ENCODE measurements around the gene STIM1. TPM values are rescaled to one million over a fixed set of nuclear protein-coding genes. Genes with fewer than 3 reads are reported as not detected.

STIM1 gene
- total and polyA plus RNA-seq, 10 of the 15 experiments (the other 5 are each of a cell fraction or from before 2014, with no cell fraction given): 8.6 to 57.7 (median 29.3) TPM

- TF ChIP-seq, protein P1, sequence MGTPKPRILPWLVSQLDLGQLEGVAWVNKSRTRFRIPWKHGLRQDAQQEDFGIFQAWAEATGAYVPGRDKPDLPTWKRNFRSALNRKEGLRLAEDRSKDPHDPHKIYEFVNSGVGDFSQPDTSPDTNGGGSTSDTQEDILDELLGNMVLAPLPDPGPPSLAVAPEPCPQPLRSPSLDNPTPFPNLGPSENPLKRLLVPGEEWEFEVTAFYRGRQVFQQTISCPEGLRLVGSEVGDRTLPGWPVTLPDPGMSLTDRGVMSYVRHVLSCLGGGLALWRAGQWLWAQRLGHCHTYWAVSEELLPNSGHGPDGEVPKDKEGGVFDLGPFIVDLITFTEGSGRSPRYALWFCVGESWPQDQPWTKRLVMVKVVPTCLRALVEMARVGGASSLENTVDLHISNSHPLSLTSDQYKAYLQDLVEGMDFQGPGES (IDR thresholded peaks at IDR 0.05): no peak
Observed at GRCh38 chr11:4071914-4072313, 216.4 kb downstream of the STIM1 start (continued).

- ChIA-PET RAD21 (ENCODE audit: unreplicated experiment) (interaction anchor here (0.8 to 20.6 kb wide), 39 partner anchors 9 to 277 kb away, joined by 3 to 605 read pairs (median 5); partner anchors contain the start of genes PGAP2, RHOG and STIM1), POLR2A (interaction anchor here (0.6 to 3.7 kb wide), 12 partner anchors 9 to 264 kb away, joined by 3 to 39 read pairs (median 4); partner anchors contain the start of genes PGAP2, RHOG and STIM1), CTCF (interaction anchor here (0.7 to 13.4 kb wide), 63 partner anchors 9 to 459 kb away, joined by 3 to 979 read pairs (median 6); partner anchors contain the start of genes PGAP2, RHOG and STIM1), SMC1A (ENCODE audit: uncharacterized antibody, unreplicated experiment) (interaction anchor here (0.7 to 21.1 kb wide), 57 partner anchors 9 to 390 kb away, joined by 3 to 805 read pairs (median 5); partner anchors contain the start of genes PGAP2, RHOG and STIM1)
- Histone ChIP-seq H3K79me2 (ENCODE audit: control insufficient read depth, insufficient read depth, low read length) (no peaks in the 10 kb centered on the region), H3K4me1 (ENCODE audit: control insufficient read depth, insufficient read depth, low read length) (no peaks in the 10 kb centered on the region), H3K27me3 (replicated peaks in 1 of 2; ENCODE audit: control insufficient read depth in 2 of 2, insufficient read depth in 2 of 2, low read length in 1 of 2) (no peaks in the 10 kb centered on the region), H3K36me3 (ENCODE audit: control insufficient read depth in 2 of 2, insufficient read depth in 2 of 2, low read length in 1 of 2) (peaks cover 4 to 5% of the 10 kb centered on the region in 2 experiments; a peak in 1 of 4 replicates), H4K20me1 (ENCODE audit: control insufficient read depth, insufficient read depth) (no peaks in the 10 kb centered on the region), H3K27ac (ENCODE audit: control insufficient read depth, insufficient read depth) (no peak overlapping the region), H3K9ac (ENCODE audit: control insufficient read depth, insufficient read depth, low read length) (no peak overlapping the region), H3K4me3 (no peak overlapping the region), H3K4me2 (ENCODE audit: control insufficient read depth, insufficient read depth) (no peak overlapping the region), H3K9me3 (replicated peaks; ENCODE audit: control insufficient read depth, insufficient read depth, low read length) (no peaks in the 10 kb centered on the region), H2AFZ (ENCODE audit: control insufficient read depth, low read depth, low read length) (no peak overlapping the region)
- BruUV-seq (replicated peaks): no TSS peak
- in situ Hi-C loops (cut with MboI): no loop called here
- 13% methylated on average over 4 of the region's 4 CpGs for WGBS (ENCODE audit: insufficient coverage, insufficient replicate concordance, low lambda C conversion rate, missing lambda C conversion rate)
- DNase-seq (ENCODE audit: low read depth, low spot score) (peak; percentile 51), FAIRE-seq (peak; percentile 94), ATAC-seq (peak; percentile 95)
- intact Hi-C loops (cut with micrococcal nuclease; ENCODE audit: unreplicated experiment): loop anchor here (1.0 kb wide), 2 partner anchors 223 to 248 kb away; no protein-coding TSS in a partner anchor
- no peak for TF ChIP-seq EGR1 (IDR thresholded peaks at IDR 0.05; ENCODE audit: borderline replicate concordance in 1 of 2, low read depth in 2 of 2, low read length in 2 of 2)
- TF ChIP-seq, protein P2, sequence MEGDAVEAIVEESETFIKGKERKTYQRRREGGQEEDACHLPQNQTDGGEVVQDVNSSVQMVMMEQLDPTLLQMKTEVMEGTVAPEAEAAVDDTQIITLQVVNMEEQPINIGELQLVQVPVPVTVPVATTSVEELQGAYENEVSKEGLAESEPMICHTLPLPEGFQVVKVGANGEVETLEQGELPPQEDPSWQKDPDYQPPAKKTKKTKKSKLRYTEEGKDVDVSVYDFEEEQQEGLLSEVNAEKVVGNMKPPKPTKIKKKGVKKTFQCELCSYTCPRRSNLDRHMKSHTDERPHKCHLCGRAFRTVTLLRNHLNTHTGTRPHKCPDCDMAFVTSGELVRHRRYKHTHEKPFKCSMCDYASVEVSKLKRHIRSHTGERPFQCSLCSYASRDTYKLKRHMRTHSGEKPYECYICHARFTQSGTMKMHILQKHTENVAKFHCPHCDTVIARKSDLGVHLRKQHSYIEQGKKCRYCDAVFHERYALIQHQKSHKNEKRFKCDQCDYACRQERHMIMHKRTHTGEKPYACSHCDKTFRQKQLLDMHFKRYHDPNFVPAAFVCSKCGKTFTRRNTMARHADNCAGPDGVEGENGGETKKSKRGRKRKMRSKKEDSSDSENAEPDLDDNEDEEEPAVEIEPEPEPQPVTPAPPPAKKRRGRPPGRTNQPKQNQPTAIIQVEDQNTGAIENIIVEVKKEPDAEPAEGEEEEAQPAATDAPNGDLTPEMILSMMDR (IDR thresholded peaks at IDR 0.05 in 2 of 3, conservative IDR thresholded peaks at IDR 0.05 in 1 of 3; ENCODE audit: control insufficient read depth in 2 of 3, extremely low read depth in 1 of 3, insufficient read depth in 1 of 3, low read depth in 3 of 3, low read length in 3 of 3): peak; percentile 75 to 95 (median 83)
- no peak for TF ChIP-seq SREBF1 (IDR thresholded peaks at IDR 0.05; ENCODE audit: low read length)
- TF ChIP-seq CHD2 (IDR thresholded peaks at IDR 0.05; ENCODE audit: borderline replicate concordance, low read depth, low read length): no peak
- TF ChIP-seq, protein P3, sequence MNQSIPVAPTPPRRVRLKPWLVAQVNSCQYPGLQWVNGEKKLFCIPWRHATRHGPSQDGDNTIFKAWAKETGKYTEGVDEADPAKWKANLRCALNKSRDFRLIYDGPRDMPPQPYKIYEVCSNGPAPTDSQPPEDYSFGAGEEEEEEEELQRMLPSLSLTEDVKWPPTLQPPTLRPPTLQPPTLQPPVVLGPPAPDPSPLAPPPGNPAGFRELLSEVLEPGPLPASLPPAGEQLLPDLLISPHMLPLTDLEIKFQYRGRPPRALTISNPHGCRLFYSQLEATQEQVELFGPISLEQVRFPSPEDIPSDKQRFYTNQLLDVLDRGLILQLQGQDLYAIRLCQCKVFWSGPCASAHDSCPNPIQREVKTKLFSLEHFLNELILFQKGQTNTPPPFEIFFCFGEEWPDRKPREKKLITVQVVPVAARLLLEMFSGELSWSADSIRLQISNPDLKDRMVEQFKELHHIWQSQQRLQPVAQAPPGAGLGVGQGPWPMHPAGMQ (IDR thresholded peaks at IDR 0.05; ENCODE audit: borderline replicate concordance): no peak
- TF ChIP-seq ZNF24 (IDR thresholded peaks at IDR 0.05): 0 out of 2 replicates have a peak, but pooled peaks have one; percentile 12
- TF ChIP-seq, protein P1 (IDR thresholded peaks at IDR 0.05): no peak
- no peak for TF ChIP-seq HDAC2 (IDR thresholded peaks at IDR 0.05)
- no peak for TF ChIP-seq PML (IDR thresholded peaks at IDR 0.05; ENCODE audit: low read length)
- no peak for TF ChIP-seq MAX (IDR thresholded peaks at IDR 0.05; ENCODE audit: low read depth, low read length)
- 0 out of 2 replicates have a peak, but pooled peaks have one; percentile 24 for TF ChIP-seq NBN (IDR thresholded peaks at IDR 0.05)
- TF ChIP-seq YY1 (IDR thresholded peaks at IDR 0.05; ENCODE audit: low read depth, low read length): peak; percentile 96
- peak; percentile 97 for TF ChIP-seq SMC3 (IDR thresholded peaks at IDR 0.05; ENCODE audit: borderline replicate concordance, low read length)
- no peak for TF ChIP-seq BMI1 (IDR thresholded peaks at IDR 0.05; ENCODE audit: borderline replicate concordance)
- TF ChIP-seq RAD21 (IDR thresholded peaks at IDR 0.05; ENCODE audit: insufficient read depth, low read depth, low read length): peak; percentile 98
- TF ChIP-seq BCL11A (IDR thresholded peaks at IDR 0.05; ENCODE audit: low read depth, low read length): no peak
Observed at GRCh38 chr11:4072668-4073285, 217.3 kb downstream of the STIM1 start.

Data from GM12878 (cell line).